ENCODE measurements around the gene TMEM88. TPM values are rescaled to one million over a fixed set of nuclear protein-coding genes. Genes with fewer than 3 reads are reported as not detected.

Gene TMEM88
- total and polyA plus RNA-seq, 4 donors = 0.65 to 4.6 (median 3.7) TPM

GRCh38 chr17:7856011-7856810 lies 1.3 kb downstream of the TMEM88 start:
- 15% methylated on average over 29 of the region's 29 CpGs for WGBS
- Histone ChIP-seq H3K9me3 (ENCODE audit: control insufficient read depth in 4 of 4, low read length in 3 of 4) (no peaks in the 10 kb centered on the region), H3K27me3 (ENCODE audit: control insufficient read depth in 4 of 4, insufficient read depth in 4 of 4, low read length in 3 of 4) (no peaks in the 10 kb centered on the region), H3K4me1 (ENCODE audit: control insufficient read depth in 4 of 4, insufficient read depth in 4 of 4, low read length in 3 of 4) (peaks cover 5 to 44% (median 33%) of the 10 kb centered on the region in 4 donors), H3K36me3 (ENCODE audit: control insufficient read depth in 4 of 4, insufficient read depth in 3 of 4, low read depth in 1 of 4, low read length in 3 of 4) (peaks cover 8 to 14% (median 11%) of the 10 kb centered on the region in 4 donors), H3K27ac (ENCODE audit: low read depth in 1 of 2, low read length in 2 of 2) (peak overlapping the region; percentile 86 to 97), H3K4me3 (ENCODE audit: low read depth in 1 of 3, low read length in 3 of 3) (peak overlapping the region; percentile 66 to 93 (median 90)), H3K9ac (ENCODE audit: low read depth in 1 of 2, low read length in 2 of 2) (peak overlapping the region; percentile 0 to 5)
- no peak for DNase-seq (ENCODE audit: low spot score)
- no peak for TF ChIP-seq ZBTB33 (IDR thresholded peaks at IDR 0.05)
- TF ChIP-seq EGR1 (IDR thresholded peaks at IDR 0.05; ENCODE audit: low read depth in 2 of 2) = no peak
- TF ChIP-seq YY1 (IDR thresholded peaks at IDR 0.05) = no peak
- TF ChIP-seq REST (IDR thresholded peaks at IDR 0.05) = no peak
- TF ChIP-seq JUND (IDR thresholded peaks at IDR 0.05) = no peak
- peak; percentile 90 for TF ChIP-seq NR2F2 (IDR thresholded peaks at IDR 0.05)

- H3K9ac ChIP-seq (ENCODE audit: low read depth in 1 of 2, low read length in 2 of 2) = peak within 1 kb of the TSS; percentile 79 to 81
- peak within 1 kb of the TSS; percentile 66 to 95 (median 93) for H3K4me3 ChIP-seq (ENCODE audit: low read depth in 1 of 3, low read length in 3 of 3)
- under 1% methylated on average over 64 of the region's 64 CpGs for WGBS
- DNase-seq (ENCODE audit: low spot score) = peak; percentile 91
- peaks cover 8 to 12% (median 10%) of the 10 kb centered on the region in 4 donors for H3K36me3 ChIP-seq (ENCODE audit: control insufficient read depth in 4 of 4, insufficient read depth in 3 of 4, low read depth in 1 of 4, low read length in 3 of 4)
- no peaks in the 10 kb centered on the region for H3K9me3 ChIP-seq (ENCODE audit: control insufficient read depth in 4 of 4, low read length in 3 of 4)
- H3K4me1 ChIP-seq (ENCODE audit: control insufficient read depth in 4 of 4, insufficient read depth in 4 of 4, low read length in 3 of 4) = peaks cover 5 to 42% (median 32%) of the 10 kb centered on the region in 4 donors
- H3K27me3 ChIP-seq (ENCODE audit: control insufficient read depth in 4 of 4, insufficient read depth in 4 of 4, low read length in 3 of 4) = no peaks in the 10 kb centered on the region
- peak within 1 kb of the TSS; percentile 86 to 97 for H3K27ac ChIP-seq (ENCODE audit: low read depth in 1 of 2, low read length in 2 of 2)
- TF ChIP-seq ATF3 (IDR thresholded peaks at IDR 0.05) = no peak
- TF ChIP-seq HNF4G (IDR thresholded peaks at IDR 0.05) = no peak
- no peak for TF ChIP-seq FOXA2 (IDR thresholded peaks at IDR 0.05)
- no peak for TF ChIP-seq NR2F2 (IDR thresholded peaks at IDR 0.05)
- peak; percentile 100 for TF ChIP-seq ZBTB33 (IDR thresholded peaks at IDR 0.05)
- peak; percentile 42 for TF ChIP-seq CTCF (IDR thresholded peaks at IDR 0.05; ENCODE audit: low read depth, low read length, missing input control)
- peak; percentile 45 for TF ChIP-seq SP1 (IDR thresholded peaks at IDR 0.05)
- TF ChIP-seq YY1 (IDR thresholded peaks at IDR 0.05) = peak; percentile 90
- TF ChIP-seq FOXA1 (IDR thresholded peaks at IDR 0.05) = no peak
- TF ChIP-seq MAX (IDR thresholded peaks at IDR 0.05) = no peak
- TF ChIP-seq HNF4A (conservative IDR thresholded peaks at IDR 0.05) = no peak
- TF ChIP-seq JUND (IDR thresholded peaks at IDR 0.05) = no peak
- TF ChIP-seq REST (IDR thresholded peaks at IDR 0.05) = peak; percentile 8
Observed at GRCh38 chr17:7856811-7857712, 2.2 kb downstream of the TMEM88 start, which contains the start of gene NAA38. Gene NAA38, minus strand, starts transcription at chr17:7857559. Its CDS starts 96 bp downstream, at chr17:7857463.

Data from liver (tissue), 9 donors.